ENCODE results near the gene ITPKB. TPM values are rescaled to one million over a fixed set of nuclear protein-coding genes. Genes with fewer than 3 reads are reported as not detected.

ITPKB gene
- total RNA-seq, 2 donors from 2014 or later: 22.4 to 28.3 TPM

DNA sequence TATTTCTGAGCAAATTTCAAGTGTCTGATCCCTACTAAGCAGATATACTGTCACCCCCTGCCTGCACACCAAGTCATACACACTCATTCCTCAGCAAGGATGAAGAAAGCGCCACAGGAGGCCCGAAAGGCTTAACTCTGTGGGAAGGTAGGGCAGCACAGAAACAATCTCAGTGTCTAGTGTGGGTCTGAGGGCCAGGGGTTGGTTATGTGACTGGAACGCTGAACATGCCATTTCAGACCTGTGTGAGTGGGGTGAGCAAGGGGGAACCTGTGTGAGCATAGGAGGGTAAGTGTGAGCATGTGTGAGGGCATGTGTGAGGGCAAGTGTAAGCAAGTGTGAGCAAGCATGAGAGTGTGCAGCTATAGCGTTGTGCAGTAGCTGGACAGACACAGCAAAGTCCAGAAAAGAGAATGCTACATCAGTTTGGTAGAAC is 6.2 kb downstream of the ITPKB start:
- peaks cover 1% of the 10 kb centered on the region for H3K27me3 Mint-ChIP-seq (ENCODE audit: insufficient read depth)
- no peak for TF ChIP-seq CTCF (conservative IDR thresholded peaks at IDR 0.05)
- no peaks in the 10 kb centered on the region for H3K9me3 Mint-ChIP-seq
- no peak overlapping the region for H3K9ac ChIP-seq (ENCODE audit: extremely low read depth, low read length, poor library complexity, severe bottlenecking)
- peak overlapping the region; percentile 30 for H3K4me3 ChIP-seq (ENCODE audit: low read length)
- H3K27me3 ChIP-seq (ENCODE audit: control insufficient read depth, insufficient read depth, low read length, poor library complexity, severe bottlenecking): no peaks in the 10 kb centered on the region
- peaks cover 57% of the 10 kb centered on the region for H3K36me3 ChIP-seq (ENCODE audit: control insufficient read depth, insufficient read depth, low read length)
- H3K36me3 Mint-ChIP-seq (ENCODE audit: low read depth): peaks cover 54% of the 10 kb centered on the region
- H3K27ac Mint-ChIP-seq: no peak overlapping the region
- H3K4me3 Mint-ChIP-seq: no peak overlapping the region
- no peak overlapping the region for H3K27ac ChIP-seq (ENCODE audit: low read depth, low read length)
- peaks cover 48% of the 10 kb centered on the region for H3K4me1 Mint-ChIP-seq
- H3K9me3 ChIP-seq (ENCODE audit: control insufficient read depth, low read length): no peaks in the 10 kb centered on the region
- no peak for DNase-seq
- 91% methylated on average over 3 to 4 of the region's 4 CpGs for WGBS, 2 experiments (ENCODE audit: insufficient coverage in 1 of 2, insufficient read length in 1 of 2)
- H3K4me1 ChIP-seq (ENCODE audit: control insufficient read depth, insufficient read depth, low read length): peaks cover 16% of the 10 kb centered on the region

GRCh38 chr1:226731257-226731893 is 7.7 kb downstream of the ITPKB start:
- 91 to 93% methylated on average over 3 of the region's 3 CpGs for WGBS, 2 experiments (ENCODE audit: insufficient coverage in 1 of 2, insufficient read length in 1 of 2)
- Histone ChIP-seq H3K9ac (ENCODE audit: extremely low read depth, low read length, poor library complexity, severe bottlenecking) (no peak overlapping the region), H3K27me3 (ENCODE audit: control insufficient read depth, insufficient read depth, low read length, poor library complexity, severe bottlenecking) (no peaks in the 10 kb centered on the region), H3K27ac (ENCODE audit: low read depth, low read length) (no peak overlapping the region), H3K4me1 (ENCODE audit: control insufficient read depth, insufficient read depth, low read length) (peaks cover 16% of the 10 kb centered on the region), H3K4me3 (ENCODE audit: low read length) (peak overlapping the region; percentile 37), H3K36me3 (ENCODE audit: control insufficient read depth, insufficient read depth, low read length) (peaks cover 61% of the 10 kb centered on the region), H3K9me3 (ENCODE audit: control insufficient read depth, low read length) (no peaks in the 10 kb centered on the region)
- no peaks in the 10 kb centered on the region for H3K9me3 Mint-ChIP-seq
- H3K36me3 Mint-ChIP-seq (ENCODE audit: low read depth): peaks cover 56% of the 10 kb centered on the region
- DNase-seq: no peak
- peaks cover 59% of the 10 kb centered on the region for H3K4me1 Mint-ChIP-seq
- peak overlapping the region; percentile 26 for H3K4me3 Mint-ChIP-seq
- TF ChIP-seq CTCF (conservative IDR thresholded peaks at IDR 0.05): no peak
- no peaks in the 10 kb centered on the region for H3K27me3 Mint-ChIP-seq (ENCODE audit: insufficient read depth)
- peak overlapping the region; percentile 42 for H3K27ac Mint-ChIP-seq

DNA sequence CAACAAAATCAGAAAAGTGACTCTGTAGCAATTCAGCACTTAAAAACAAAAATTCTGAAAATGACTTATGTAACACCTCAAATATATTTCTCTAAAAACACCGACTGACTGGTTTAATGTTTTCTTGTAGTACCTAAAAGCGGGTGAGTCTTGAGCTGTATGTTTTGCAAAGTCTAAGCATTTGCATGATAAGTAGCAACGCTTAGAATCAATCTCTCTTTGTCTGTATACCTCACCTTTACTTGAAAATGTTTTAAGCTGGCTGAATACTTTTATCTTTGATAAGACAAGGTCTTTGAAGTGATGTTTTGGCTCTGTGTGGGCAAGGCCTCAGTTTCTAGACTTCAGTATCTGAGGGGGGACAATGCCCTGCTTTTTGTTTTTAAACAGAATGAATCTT is 8.2 kb downstream of the ITPKB start:
- Histone ChIP-seq H3K9ac (ENCODE audit: extremely low read depth, low read length, poor library complexity, severe bottlenecking) (no peak overlapping the region), H3K36me3 (ENCODE audit: control insufficient read depth, insufficient read depth, low read length) (peaks cover 59% of the 10 kb centered on the region), H3K27me3 (ENCODE audit: control insufficient read depth, insufficient read depth, low read length, poor library complexity, severe bottlenecking) (no peaks in the 10 kb centered on the region), H3K9me3 (ENCODE audit: control insufficient read depth, low read length) (no peaks in the 10 kb centered on the region), H3K4me3 (ENCODE audit: low read length) (peak overlapping the region; percentile 37), H3K4me1 (ENCODE audit: control insufficient read depth, insufficient read depth, low read length) (peaks cover 16% of the 10 kb centered on the region), H3K27ac (ENCODE audit: low read depth, low read length) (no peak overlapping the region)
- Mint-ChIP-seq H3K9me3 (no peaks in the 10 kb centered on the region), H3K4me3 (no peak overlapping the region), H3K36me3 (ENCODE audit: low read depth) (peaks cover 56% of the 10 kb centered on the region), H3K27ac (no peak overlapping the region), H3K27me3 (ENCODE audit: insufficient read depth) (no peaks in the 10 kb centered on the region), H3K4me1 (peaks cover 59% of the 10 kb centered on the region)
- WGBS, 2 experiments (ENCODE audit: insufficient coverage in 1 of 2, insufficient read length in 1 of 2): 48% methylated on average over 3 of the region's 3 CpGs; no CpG with 5 or more reads in 1 of the 2 experiments
- no peak for TF ChIP-seq CTCF (conservative IDR thresholded peaks at IDR 0.05)
- DNase-seq: no peak
